NCI-H774 (cell line): ENCODE results near the gene SMYD5.

ENCODE experiments used
- DNase-seq: peaks from one replicate; lab custom pipeline; 2025; lab: John Stamatoyannopoulos, UW

SMYD5 gene

GRCh38 chr2:73239776-73240175, 25.7 kb downstream of the SMYD5 start:
- no peak for DNase-seq

- no peak for DNase-seq
Observed at GRCh38 chr2:73243884-73244570, 30.0 kb downstream of the SMYD5 start.

- DNase-seq = no peak
Observed at GRCh38 chr2:73244580-73244979, 30.5 kb downstream of the SMYD5 start.

GRCh38 chr2:73246850-73247249, 32.8 kb downstream of the SMYD5 start:
- no peak for DNase-seq

GRCh38 chr2:73249636-73250035, 35.6 kb downstream of the SMYD5 start:
- no peak for DNase-seq

- DNase-seq = no peak
Observed at GRCh38 chr2:73250872-73251846, 37.1 kb downstream of the SMYD5 start.

- DNase-seq = no peak
Observed at GRCh38 chr2:73252238-73253027, 38.4 kb downstream of the SMYD5 start.

- no peak for DNase-seq
Observed at GRCh38 chr2:73253400-73253799, 39.4 kb downstream of the SMYD5 start.

- no peak for DNase-seq
Observed at GRCh38 chr2:73253901-73254300, 39.9 kb downstream of the SMYD5 start.

- no peak for DNase-seq
Observed at GRCh38 chr2:73254343-73255006, 40.4 kb downstream of the SMYD5 start.

GRCh38 chr2:73255007-73255644, 41.1 kb downstream of the SMYD5 start:
- no peak for DNase-seq

GRCh38 chr2:73255907-73256617, 42.0 kb downstream of the SMYD5 start:
- DNase-seq = no peak

- no peak for DNase-seq
Observed at GRCh38 chr2:73256618-73256922, 42.5 kb downstream of the SMYD5 start.

- no peak for DNase-seq
Observed at GRCh38 chr2:73257021-73257420, 43.0 kb downstream of the SMYD5 start.

- no peak for DNase-seq
Observed at GRCh38 chr2:73257425-73258125, 43.5 kb downstream of the SMYD5 start.

GRCh38 chr2:73258186-73258912, 44.3 kb downstream of the SMYD5 start:
- DNase-seq = no peak

- DNase-seq = no peak
Observed at GRCh38 chr2:73258913-73259215, 44.8 kb downstream of the SMYD5 start.

- DNase-seq = no peak
Observed at GRCh38 chr2:73259276-73259675, 45.2 kb downstream of the SMYD5 start.

- DNase-seq = no peak
Observed at GRCh38 chr2:73259704-73260337, 45.8 kb downstream of the SMYD5 start.
